DMS79 treated with DMSO at 0.1 percent for 48 hours (cell line): ENCODE data around the gene RAB22A.

Source experiments
- DNase-seq: peaks from one replicate; lab custom pipeline; 2025; lab: John Stamatoyannopoulos, UW

The RAB22A gene

GRCh38 chr20:58303547-58303946 is 6.0 kb upstream of the RAB22A start:
- peak; percentile 46 for DNase-seq

GRCh38 chr20:58305061-58305460 is 4.5 kb upstream of the RAB22A start:
- no peak for DNase-seq

DNA sequence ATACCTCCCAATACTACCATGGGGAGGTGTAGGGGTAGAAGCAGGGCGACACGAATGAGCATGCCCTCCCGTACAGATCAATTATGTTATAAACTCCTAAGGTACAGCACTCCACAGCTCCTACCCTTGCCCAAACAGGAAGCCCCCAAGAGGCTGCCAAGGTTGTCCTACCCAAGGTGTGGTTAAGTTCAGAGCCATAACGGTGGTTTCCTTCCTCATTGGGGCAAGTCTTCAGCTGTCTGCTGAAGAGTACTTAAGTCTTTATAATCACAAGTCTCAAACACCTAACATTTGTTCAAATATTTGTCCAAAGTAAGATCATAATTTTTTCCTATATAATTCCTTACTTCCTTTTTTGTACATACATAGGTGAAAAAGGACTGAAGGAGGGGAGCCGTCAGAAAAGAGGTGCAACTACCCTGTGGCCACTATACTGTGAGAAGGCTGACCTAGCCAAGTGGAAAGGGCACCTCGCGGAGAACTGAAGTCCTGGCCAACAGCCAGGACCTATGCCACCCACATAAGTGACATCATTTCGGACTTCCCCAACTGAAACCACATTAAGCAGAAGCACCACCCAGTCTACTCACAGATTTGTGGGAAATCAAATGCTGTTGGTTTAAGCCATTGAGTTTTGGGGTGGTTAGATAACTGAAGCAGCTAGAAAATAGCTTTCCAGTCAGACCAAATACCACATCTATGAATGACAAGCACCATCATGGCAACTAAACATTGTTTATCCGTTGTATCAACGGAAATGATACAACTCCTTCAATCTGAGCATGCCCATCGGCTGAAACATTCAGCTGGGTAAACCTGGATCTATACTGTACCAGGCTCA is 2.9 kb upstream of the RAB22A start:
- DNase-seq = no peak

DNA sequence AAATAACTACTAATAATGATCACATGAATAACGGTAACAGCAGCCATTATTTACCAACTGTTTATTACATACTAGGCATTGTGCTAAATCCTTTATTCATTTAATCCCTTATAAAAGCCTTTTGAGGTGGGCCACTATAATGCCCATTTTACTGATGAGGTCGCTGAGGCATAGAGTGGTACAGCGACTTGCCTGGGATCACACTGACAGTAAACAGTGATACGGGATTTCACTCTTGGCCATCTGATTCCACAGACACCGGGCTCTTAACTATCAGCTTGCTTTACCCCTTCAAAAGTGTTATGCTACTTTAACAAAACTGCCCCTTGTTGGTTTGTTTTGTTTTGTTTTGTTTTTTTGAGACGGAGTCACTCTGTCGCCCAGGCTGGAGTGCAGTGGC is 2.2 kb upstream of the RAB22A start:
- DNase-seq = no peak

DNA sequence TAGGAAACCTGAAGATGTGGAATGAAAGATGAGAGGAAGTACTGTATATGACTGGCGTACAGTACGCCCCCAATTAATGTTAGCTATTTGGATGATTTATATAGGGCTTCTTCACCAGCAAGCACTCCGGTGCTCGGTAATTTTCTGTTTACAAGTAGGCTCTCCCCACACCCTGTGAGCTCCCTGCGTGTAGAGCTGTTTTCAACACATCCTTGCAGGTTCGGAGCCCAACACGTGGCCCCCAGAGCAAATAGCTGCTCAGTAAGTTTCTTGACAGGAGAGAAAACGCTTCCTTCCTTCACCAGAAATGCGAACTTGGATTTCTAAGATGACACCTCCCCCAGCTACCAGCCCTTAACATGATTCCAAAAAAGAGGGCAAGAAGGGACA is 1.2 kb upstream of the RAB22A start:
- DNase-seq = no peak

DNA sequence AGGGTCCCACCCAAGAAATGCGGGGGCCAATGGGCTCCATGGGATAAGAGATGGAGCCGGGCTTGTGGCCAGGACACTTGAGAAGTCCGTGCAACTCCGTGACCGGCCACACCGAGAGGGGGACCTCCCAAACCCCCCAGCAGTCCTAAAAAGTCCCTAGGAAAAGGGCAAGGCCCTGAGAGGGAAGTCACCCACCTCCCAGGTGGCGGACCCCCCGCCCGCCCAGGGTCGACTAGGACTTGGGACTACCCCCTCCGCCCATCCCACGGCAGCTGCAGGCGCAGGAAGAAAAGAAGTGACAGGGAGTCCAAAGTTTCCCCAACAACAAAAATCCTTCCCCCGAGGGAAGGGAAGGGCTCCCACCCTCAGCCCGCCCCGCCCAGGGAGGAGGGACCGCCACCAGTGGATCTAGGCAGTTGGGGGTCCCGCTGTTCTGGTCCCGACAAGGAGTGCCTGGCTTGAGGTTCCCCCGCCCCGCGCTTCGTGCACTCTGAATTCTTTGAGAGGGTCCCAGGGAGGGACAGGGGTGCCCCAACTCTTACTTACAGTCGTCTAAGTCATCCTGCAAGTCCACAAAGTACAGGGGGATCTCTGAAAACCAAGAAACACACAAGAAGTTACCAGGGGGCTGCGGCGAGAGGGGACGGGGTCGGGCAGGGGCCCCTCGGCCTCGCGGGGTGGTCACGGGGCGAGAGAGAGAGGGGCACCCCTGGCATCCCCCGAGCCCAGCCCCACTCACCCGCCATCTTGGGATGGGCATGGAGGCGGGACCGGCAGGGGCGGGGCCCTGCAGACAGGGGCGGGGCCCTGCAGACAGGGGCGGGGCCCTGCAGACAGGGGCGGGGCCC is 611 bp upstream of the RAB22A start:
- no peak for DNase-seq

GRCh38 chr20:58310291-58310782 is 822 bp downstream of the RAB22A start:
- DNase-seq = no peak

- no peak for DNase-seq
These were observed 3.3 kb downstream of the RAB22A start for GRCh38 chr20:58312836-58313235.

DNA sequence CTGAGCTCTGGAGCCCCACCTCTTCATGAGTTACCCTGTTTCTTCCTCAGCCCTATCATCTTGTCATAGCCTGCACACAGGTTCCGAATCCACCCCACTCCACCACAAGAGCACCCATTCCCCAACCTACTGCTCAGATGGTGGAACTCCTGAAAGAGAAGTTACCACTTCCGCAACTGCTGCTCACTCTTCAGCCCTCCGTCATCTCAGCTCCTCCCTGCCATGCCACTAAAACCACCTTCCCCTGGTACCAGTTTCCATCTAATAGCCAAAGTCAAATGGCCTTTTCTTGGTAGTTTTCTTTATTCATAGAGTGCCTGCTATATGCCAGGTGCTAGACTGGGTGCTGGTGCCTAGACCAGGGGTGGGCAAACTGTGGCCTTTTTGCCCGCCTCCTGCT is 3.9 kb downstream of the RAB22A start:
- DNase-seq = no peak

DNA sequence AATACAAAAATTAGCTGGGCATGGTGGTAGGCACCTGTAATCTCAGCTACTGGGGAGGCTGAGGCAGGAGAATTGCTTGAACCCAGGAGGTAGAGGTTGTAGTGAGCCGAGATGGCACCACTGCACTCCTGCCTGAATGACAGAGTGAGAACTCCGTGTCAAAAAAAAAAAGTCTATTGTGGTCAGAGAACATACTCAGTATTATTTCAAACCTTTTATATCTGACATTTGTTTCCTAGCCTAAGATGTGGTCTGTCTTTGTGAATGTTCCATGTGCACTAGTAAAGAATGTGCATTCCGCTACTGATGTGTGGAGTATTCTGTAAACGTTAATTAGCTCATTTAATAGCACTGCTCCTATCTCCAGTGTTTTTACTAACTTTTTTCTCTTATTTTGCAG is 11.7 kb downstream of the RAB22A start:
- DNase-seq = no peak

- DNase-seq = no peak
These were observed 12.6 kb downstream of the RAB22A start for GRCh38 chr20:58322083-58322482.

GRCh38 chr20:58325912-58326311 is 16.4 kb downstream of the RAB22A start:
- DNase-seq = no peak

- no peak for DNase-seq
These were observed 17.7 kb downstream of the RAB22A start for GRCh38 chr20:58327211-58327610.

GRCh38 chr20:58328836-58329235 is 19.3 kb downstream of the RAB22A start:
- no peak for DNase-seq

GRCh38 chr20:58329711-58330110 is 20.2 kb downstream of the RAB22A start:
- no peak for DNase-seq

DNA sequence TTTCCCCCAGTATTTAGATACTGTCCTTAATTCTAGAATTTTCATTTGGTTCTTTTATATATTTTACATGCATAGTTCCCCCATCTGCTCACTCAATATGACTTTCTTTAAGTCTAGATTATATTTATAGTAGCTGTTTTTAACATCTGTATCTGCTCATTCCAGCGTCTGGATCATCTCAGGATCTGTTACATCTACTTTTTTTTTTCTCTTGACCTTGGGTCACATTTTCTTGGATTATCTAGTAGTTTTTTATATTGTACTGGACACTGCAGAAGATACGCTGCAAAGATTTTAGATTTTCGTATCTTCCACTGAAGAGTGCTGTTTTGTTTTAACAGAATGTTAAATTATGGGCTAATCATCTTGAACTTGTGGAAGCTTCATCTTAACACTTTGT is 20.7 kb downstream of the RAB22A start:
- no peak for DNase-seq

- DNase-seq = no peak
These were observed 21.2 kb downstream of the RAB22A start for GRCh38 chr20:58330687-58331086.

DNA sequence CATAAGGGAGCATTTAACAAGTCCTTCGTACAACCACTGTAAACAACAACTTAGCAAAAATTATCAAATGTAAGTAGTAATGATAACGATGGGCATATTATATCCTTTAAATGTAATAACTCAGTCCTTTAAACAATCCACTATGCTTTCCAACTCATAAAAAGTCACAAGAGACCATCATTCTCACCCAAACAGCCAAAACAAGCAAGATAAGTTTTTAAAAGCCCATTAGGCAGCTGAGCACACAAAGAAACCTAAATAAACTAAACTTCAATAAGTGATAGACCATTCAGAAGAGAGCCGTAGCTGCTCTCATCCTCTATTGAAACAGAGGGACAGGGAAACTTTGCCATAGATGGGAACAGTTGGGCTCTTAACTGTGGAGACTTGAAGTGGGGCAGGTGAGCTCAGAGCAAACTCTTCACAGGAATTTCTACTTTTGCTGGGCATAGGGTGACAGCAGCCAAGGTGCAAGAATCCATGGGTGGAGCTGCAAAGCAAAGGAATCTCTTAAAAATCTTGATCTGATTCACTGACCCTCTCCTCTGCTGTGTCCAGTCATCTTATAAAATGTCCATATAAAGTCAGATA is 22.5 kb downstream of the RAB22A start:
- DNase-seq = peak; percentile 4

GRCh38 chr20:58339741-58340140 is 30.2 kb downstream of the RAB22A start:
- no peak for DNase-seq

- no peak for DNase-seq
These were observed 30.6 kb downstream of the RAB22A start for GRCh38 chr20:58340151-58340550.

DNA sequence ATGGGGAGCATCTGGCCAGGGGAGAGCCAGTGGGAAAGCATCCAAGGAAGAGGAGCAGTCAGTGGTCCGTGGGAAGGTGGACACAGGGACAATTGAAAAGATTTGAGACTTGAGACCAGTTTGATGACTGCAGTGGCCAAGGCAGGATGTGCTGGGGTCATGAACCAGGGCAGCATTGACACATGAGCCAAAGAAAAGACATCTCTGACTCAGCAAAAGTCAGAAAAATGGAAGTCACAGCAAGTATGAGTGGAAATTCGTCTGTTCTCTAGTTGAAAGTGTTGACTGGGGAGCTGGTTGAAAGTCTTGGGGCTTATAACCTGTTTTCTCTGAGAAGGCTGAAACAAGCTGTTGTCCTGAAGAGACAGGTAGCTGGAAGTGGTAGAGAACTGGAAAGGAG is 31.3 kb downstream of the RAB22A start:
- no peak for DNase-seq

- no peak for DNase-seq
These were observed 32.8 kb downstream of the RAB22A start for GRCh38 chr20:58342104-58342945.
